Ishikawa (cell line): ENCODE data around the gene SNX32.
A peak's percentile ranks its signal among the peaks of the same experiment; 100 is the strongest.

Experiments
- CEBPB ChIP-seq: IDR thresholded peaks from 2 replicates; pipeline ENCODE4 v1.6.1; 2012
- CREB1 ChIP-seq: IDR thresholded peaks from 2 replicates; pipeline ENCODE4 v1.6.1; 2012; ENCODE audit warnings: low read depth
- EGR1 ChIP-seq: IDR thresholded peaks from 2 replicates; pipeline ENCODE4 v1.6.1; 2012
- EP300 ChIP-seq: IDR thresholded peaks from 2 replicates; pipeline ENCODE4 v1.6.1; 2012; ENCODE audit warnings: borderline replicate concordance
- FOXM1 ChIP-seq: IDR thresholded peaks from 2 replicates; pipeline ENCODE4 v1.6.1; 2012; ENCODE audit warnings: low read depth, borderline replicate concordance
- MAX ChIP-seq: IDR thresholded peaks from 2 replicates; pipeline ENCODE4 v1.6.1; 2012
- NFIC ChIP-seq: IDR thresholded peaks from 2 replicates; pipeline ENCODE4 v1.6.1; 2012
- RAD21 ChIP-seq: IDR thresholded peaks from 2 replicates; pipeline ENCODE4 v1.6.1; 2012; ENCODE audit warnings: low read depth
- REST ChIP-seq: IDR thresholded peaks from 2 replicates; pipeline ENCODE4 v1.6.1; 2012; ENCODE audit warnings: low read depth, mild to moderate bottlenecking
- TAF1 ChIP-seq: IDR thresholded peaks from 2 replicates; pipeline ENCODE4 v1.6.1; 2012; ENCODE audit warnings: low read depth, mild to moderate bottlenecking
- TCF12 ChIP-seq: IDR thresholded peaks from 2 replicates; pipeline ENCODE4 v1.6.1; 2012; ENCODE audit warnings: low read depth
- TEAD4 ChIP-seq: IDR thresholded peaks from 2 replicates; pipeline ENCODE4 v1.6.1; 2012
- USF1 ChIP-seq: IDR thresholded peaks from 2 replicates; pipeline ENCODE4 v1.6.1; 2012
- YY1 ChIP-seq: IDR thresholded peaks from 2 replicates; pipeline ENCODE4 v1.6.1; 2012; ENCODE audit warnings: low read depth
- ZBTB7A ChIP-seq: IDR thresholded peaks from 2 replicates; pipeline ENCODE4 v1.6.1; 2012; ENCODE audit warnings: low read depth

Gene SNX32

DNA sequence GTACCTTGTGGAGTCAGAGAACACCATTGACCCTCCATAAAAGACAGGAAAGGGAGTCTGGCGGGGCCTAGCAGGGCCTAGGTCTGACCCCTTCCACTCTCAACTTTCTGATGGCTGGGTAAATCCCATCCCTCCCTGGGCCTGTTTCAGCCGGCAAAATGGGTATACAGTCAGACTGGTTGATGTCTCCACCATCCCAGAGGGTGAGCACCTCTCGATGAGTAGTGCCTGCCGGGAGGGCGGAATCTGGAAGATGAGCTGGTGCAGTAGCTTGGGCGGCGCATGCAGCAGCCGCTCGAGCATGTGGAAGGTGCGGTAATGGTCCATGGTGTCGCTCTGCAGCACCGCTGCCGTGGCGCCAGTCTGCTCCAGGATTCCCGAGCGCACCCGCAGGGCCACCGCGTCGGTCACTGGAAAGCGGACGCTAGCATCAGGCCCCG is 54.0 kb downstream of the SNX32 start:
- TF ChIP-seq TEAD4 (no peak), EGR1 (no peak), TAF1 (no peak), YY1 (no peak), REST (no peak), USF1 (no peak), FOXM1 (no peak), NFIC (no peak), CEBPB (no peak), RAD21 (no peak), CREB1 (no peak), MAX (no peak), EP300 (no peak), TCF12 (no peak), ZBTB7A (no peak)

GRCh38 chr11:65888163-65888814 is 54.5 kb downstream of the SNX32 start, which contains the start of gene FIBP:
TSS of gene FIBP (minus strand) at chr11:65888471. CDS start at chr11:65888418, 53 bp downstream.
- TF ChIP-seq CEBPB (no peak), YY1 (peak; percentile 76), USF1 (peak; percentile 16; the same call in 1 of the 2 replicates), EGR1 (no peak), REST (no peak), FOXM1 (no peak), MAX (peak; percentile 65), RAD21 (0 out of 2 replicates have a peak, but pooled peaks have one; percentile 21), ZBTB7A (0 out of 2 replicates have a peak, but pooled peaks have one; percentile 34), CREB1 (peak; percentile 68; the same call in 1 of the 2 replicates), TAF1 (peak; percentile 78), TCF12 (peak; percentile 79), EP300 (no peak), NFIC (peak; percentile 15; the same call in 1 of the 2 replicates), TEAD4 (peak; percentile 48; the same call in 1 of the 2 replicates)

GRCh38 chr11:65890324-65891218 is 56.8 kb downstream of the SNX32 start, which contains the start of gene CCDC85B:
TSS of gene CCDC85B (plus strand) at chr11:65890673. CDS start at chr11:65890784, 111 bp downstream.
- TF ChIP-seq CEBPB, result no peak
- TF ChIP-seq YY1, result peak; percentile 46
- peak; percentile 54; the same call in 1 of the 2 replicates for TF ChIP-seq NFIC
- no peak; the same call in 1 of the 2 replicates for TF ChIP-seq EGR1
- TF ChIP-seq CREB1, result no peak
- TF ChIP-seq USF1, result no peak
- no peak; the same call in 1 of the 2 replicates for TF ChIP-seq EP300
- no peak for TF ChIP-seq REST
- peak; percentile 60; the same call in 1 of the 2 replicates for TF ChIP-seq TAF1
- peak; percentile 54 for TF ChIP-seq TCF12
- no peak for TF ChIP-seq FOXM1
- TF ChIP-seq ZBTB7A, result no peak
- peak; percentile 98 for TF ChIP-seq MAX
- no peak for TF ChIP-seq RAD21
- TF ChIP-seq TEAD4, result no peak
